ENCODE measurements around the gene LPCAT3. TPM values are rescaled to one million over a fixed set of nuclear protein-coding genes. Genes with fewer than 3 reads are reported as not detected.

LPCAT3 gene
- polyA plus RNA-seq, 1 donor: 80.7 TPM

DNA sequence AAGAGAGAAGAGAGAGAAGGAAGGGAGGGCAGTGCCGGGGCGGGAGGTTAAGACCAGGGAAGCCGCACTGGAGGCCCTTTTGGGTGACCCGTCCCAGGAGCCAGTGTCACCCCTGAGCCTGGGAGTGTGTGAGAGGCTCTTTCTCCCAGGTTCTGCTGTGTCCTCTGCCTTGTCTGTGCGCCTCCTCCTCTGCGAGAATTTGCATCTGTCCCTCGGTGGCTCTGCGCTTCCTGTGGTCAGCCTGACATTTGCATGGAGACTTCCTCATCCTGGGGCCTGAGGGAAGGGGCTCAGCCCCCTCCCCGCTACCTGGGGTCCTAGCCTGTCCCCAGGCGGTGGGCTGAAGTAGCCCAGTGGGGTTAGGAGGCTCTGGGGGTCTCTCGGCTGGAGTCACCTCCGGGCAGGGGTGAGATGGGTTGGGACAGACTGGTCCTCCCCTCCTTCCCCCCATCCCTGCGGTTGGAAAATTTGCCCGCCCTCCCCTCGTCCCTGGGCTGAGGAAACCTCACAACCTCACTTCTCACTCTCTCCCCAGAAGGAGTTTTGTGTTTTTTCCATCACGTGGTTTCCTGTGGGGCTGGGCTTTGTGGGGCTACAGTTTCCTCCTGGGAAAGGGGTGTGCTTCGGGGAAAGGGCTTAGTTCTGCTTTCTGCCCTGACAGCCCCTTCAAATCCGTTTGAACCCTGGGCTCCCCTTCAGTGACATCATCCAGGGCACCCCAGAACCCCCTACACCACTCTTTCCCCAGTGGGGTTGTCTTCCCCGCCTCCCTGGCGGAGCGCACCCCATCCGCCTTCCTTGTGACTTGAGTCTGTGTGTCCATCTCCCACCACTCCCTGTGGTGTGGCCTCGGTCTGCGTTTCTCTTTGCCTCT is 64.6 kb downstream of the LPCAT3 start:
- DNase-seq: no peak

GRCh38 chr12:6952863-6953441 is 65.3 kb downstream of the LPCAT3 start:
- no peak for DNase-seq

- no peak for DNase-seq
Measured at GRCh38 chr12:6952121-6952862, 66.0 kb downstream of the LPCAT3 start.

GRCh38 chr12:6951551-6952120 is 66.6 kb downstream of the LPCAT3 start:
- no peak for DNase-seq

GRCh38 chr12:6950811-6951540 is 67.3 kb downstream of the LPCAT3 start, which contains the start of gene PTPN6:
Gene PTPN6, plus strand, starts transcription at chr12:6951356. Its CDS starts 157 bp downstream, at chr12:6951513.
- no peak for DNase-seq

- no peak for DNase-seq
Measured at GRCh38 chr12:6950401-6950801, 67.9 kb downstream of the LPCAT3 start.

DNA sequence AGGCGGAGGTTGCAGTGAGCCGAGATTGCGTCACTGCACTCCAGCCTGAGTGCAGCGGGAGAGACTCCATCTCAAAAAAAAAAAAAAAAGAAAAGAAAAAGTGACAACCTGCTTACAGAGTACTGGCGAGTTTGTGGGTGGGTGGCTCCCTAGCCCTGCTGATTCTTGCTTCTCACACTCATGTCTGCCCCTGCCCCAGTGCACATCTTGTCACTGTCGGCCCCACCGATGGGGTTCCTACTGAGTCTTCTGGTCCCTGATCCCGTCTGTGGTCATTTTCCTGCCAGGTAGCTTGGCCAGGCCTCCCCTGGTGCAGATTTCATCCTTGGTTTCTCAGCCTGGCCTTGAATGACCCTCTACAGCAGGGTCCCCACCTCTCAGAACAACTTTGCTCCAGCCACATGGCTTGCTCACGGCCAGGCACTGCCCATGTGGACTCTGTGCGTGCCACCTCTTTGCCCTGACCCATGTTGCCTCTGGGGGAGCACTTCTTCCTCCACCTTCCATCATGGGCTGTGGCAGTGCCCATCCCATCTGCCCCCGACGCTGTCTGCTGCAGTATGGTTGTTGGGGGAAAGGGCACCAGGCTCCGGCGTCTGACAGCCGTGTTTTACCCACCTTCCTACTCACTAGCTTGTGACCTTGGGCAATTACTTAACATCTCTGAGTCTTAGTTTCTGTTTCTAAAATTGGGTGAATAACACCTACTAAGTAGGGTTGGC is 69.2 kb downstream of the LPCAT3 start:
- no peak for DNase-seq

GRCh38 chr12:6947615-6948014 is 70.7 kb downstream of the LPCAT3 start:
- no peak for DNase-seq

GRCh38 chr12:6946920-6947374 is 71.3 kb downstream of the LPCAT3 start:
- DNase-seq: no peak

DNA sequence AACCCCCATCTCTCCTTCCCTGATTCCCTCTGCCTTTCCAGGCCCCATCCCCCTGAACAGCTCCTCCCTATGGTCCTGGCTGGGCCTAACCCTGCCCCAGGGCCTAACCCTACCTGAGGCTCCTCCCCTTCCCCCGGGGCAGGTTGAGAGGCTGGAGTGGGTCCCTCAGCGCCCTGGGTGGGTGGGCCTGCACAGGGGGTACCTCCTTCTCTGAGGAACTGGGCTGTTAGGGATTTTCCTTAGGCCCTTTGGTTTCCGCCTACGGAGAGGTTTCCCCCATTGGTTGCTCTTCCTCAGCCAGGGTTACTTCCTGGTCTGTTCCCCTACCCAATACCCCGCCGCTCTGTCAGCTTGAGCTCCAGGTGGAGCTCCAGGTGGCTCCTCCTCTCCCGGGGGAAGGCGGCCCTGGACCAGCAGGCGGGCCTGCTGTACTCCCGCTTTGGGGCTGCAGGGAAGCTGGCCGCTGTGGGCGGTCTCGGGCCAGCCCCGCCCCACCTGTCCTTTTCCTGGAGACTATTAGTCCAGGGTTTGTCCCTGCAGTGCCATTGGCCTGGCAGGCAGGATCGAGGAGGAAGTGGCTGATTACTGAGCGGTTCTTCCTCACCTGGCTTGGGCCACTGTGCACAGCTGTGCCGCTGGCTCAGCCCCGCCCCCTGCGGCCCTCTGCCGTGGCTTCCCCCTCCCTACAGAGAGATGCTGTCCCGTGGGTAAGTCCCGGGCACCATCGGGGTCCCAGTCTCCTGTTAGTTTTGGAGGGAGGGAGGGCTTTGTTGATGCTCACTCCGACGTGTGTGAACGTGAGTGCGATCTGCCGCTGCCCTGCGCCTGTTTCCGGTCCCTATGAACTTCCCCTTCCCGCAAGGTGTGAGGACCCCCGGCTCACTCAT is 72.0 kb downstream of the LPCAT3 start:
- peak; percentile 82 for DNase-seq

- no peak for DNase-seq
Measured at GRCh38 chr12:6945613-6946012, 72.7 kb downstream of the LPCAT3 start.

DNA sequence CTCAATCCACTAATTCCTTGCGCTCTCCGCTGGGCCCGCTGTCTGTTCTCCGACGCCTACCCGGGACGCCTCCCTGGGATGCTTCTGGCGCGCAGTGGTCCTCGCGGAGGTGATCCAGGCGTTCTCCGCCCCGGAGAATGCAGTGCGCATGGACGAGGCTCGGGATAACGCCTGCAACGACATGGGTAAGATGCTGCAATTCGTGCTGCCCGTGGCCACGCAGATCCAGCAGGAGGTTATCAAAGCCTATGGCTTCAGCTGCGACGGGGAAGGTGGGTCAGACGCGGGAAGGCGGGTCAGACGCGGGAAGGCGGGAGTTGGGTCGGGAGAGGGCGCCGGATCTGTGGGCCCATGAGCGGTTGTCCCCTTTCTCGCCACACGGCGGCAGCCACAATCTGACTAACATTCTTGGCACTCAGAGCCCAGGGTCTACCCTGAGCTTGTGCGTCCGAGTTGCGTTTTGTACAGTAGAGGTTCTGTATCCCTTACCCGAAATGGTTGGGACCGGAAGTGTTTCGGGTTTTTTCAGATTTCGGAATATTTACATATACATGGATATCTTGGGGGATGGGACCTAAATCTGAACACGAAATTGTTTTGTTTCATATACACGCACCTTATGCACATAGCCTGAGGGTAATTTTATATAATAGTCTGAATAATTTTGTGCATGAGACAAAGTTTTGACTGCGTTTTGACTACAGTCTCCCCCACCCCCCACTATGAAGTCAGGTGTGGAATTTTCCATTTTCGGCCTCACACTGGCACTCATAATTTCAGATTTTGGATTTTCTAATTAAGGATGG is 73.7 kb downstream of the LPCAT3 start:
- peak; percentile 93 for DNase-seq

DNA sequence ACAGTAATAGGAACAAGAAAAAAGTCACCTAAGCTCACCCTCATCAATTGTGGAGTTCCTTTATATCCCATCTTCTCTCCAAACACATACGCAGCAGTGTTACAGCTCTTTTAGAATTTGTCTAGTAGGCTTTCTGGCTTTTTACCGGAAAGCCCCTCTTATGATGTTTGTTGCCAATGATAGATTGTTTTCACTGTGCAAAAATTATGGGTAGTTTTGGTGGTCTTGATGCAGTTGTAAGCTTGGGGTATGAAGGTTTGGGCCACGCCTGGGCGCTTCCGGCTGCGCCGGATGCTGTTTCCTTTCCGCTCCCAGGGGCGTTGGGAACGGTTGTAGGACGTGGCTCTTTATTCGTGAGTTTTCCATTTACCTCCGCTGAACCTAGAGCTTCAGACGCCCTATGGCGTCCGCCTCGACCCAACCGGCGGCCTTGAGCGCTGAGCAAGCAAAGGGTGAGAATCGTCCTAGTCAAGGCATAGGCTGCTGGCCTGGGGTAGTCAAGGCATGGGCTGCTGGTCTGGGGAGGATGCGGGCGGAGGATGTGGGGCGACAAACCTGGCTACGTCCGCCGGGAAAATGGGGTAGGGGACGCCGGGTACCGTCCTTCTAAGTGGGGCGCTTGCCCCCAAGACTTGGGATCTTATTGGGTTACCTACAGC is 74.4 kb downstream of the LPCAT3 start, which contains the start of the genes C12orf57 and RNU7-1:
TSS of gene C12orf57 (plus strand) at position 301 of the 659 bp plus-strand sequence. CDS start at position 401, 100 bp downstream.
TSS of gene RNU7-1 (plus strand) at position 95 of the 659 bp plus-strand sequence.
- DNase-seq: peak; percentile 88

- peak; percentile 90 for DNase-seq
Measured at GRCh38 chr12:6943389-6943721, 74.9 kb downstream of the LPCAT3 start.

- no peak for DNase-seq
Measured at GRCh38 chr12:6942331-6942665, 76.0 kb downstream of the LPCAT3 start.

- DNase-seq: no peak
Measured at GRCh38 chr12:6941782-6942181, 76.5 kb downstream of the LPCAT3 start.

DNA sequence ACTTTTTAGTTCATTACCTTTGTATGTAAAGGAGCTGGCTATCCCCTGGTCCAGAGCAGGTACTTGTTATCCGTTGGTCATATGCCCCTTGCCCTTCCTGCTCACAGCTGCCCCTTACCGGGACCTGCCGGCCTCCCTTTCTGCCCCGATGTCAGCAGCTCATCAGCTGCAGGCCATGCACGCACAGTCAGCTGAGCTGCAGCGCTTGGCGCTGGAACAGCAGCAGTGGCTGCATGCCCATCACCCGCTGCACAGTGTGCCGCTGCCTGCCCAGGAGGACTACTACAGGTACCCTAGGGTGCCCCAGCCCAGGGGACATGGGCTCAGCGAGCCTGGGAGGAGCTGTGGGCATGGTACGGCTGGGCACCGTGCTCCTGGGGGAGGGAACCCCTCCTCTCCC is 77.0 kb downstream of the LPCAT3 start:
- DNase-seq: no peak

DNA sequence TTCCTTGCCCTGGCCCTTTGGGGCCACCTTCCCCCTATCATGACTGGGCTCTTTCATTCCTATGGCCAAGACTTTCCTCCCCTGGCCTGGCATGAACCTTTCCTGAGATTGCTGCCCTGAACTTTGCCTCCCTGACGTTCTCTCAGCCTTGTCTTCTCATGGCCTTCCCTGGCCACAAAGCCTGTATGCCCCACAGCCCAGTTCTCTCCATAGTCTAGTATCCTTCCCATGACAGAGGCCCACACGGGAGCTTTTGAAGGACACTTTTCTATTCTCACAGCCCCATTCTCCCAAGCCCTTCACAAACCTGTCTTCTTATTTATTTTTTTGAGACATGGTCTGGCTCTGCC is 79.1 kb downstream of the LPCAT3 start:
- DNase-seq: no peak

Measured in left kidney (tissue), 2 donors.